ENCODE results near the gene FOXF2.
A peak's percentile ranks its signal among the peaks of the same experiment; 100 is the strongest.

The FOXF2 gene

DNA sequence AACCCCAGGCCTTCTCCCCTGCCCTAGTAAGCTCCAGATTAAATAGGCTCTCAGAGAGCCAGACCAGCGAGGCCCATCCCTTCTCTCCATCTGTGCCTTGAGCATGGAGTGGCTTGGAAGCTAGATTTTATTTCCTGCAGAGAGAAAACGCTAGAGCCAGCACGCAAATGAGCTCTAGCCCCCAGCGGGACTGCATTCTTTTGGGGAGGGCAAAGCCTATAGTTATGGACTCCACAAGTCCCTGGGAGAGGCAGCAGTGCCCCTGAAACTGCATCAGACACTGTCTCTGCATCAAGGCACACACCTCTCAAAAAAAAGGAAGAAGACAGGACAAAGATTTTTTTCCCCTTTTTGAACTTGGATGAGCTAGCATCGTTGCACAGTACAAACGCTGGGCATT lies 15.8 kb downstream of the FOXF2 start:
- no peak for DNase-seq

DNA sequence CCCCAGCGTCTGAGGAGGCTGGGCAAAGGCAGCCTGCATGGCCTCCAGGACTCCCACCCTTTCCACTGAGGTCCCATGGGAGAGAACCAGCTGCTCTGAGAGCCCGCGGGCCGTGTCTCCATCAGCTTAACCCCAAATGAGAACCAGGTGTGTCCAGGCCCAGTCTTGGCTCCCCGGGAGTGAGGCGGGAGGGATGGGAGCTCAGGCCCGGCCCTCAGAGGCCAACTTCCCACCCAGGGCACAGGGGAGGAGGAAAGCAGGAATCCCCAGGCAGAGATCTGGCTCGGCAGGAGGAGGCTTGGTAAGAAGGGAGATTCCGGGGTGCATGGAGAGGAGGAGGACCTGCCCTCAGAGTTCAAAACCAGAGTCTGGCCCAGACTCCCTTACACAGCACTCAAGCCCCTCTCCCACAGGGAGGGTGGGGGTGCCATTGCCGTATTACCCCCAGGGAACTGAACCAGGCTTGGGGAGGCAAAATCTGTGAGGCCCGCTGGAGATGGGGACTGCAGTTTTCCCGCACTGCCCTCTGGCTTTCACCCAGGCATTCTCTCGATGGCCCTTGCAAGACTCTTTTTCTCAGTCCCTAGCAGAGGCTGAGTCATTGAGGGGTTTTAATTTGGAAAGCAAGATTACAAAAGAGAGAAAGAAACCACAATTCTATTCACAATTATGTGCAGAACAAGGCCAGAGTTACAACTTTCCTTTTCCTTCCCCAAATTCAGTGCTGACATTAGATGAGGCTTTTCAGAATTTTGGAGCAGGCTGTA lies 17.1 kb downstream of the FOXF2 start:
- no peak for DNase-seq

GRCh38 chr6:1407499-1407990 lies 18.2 kb downstream of the FOXF2 start:
- no peak for DNase-seq

DNA sequence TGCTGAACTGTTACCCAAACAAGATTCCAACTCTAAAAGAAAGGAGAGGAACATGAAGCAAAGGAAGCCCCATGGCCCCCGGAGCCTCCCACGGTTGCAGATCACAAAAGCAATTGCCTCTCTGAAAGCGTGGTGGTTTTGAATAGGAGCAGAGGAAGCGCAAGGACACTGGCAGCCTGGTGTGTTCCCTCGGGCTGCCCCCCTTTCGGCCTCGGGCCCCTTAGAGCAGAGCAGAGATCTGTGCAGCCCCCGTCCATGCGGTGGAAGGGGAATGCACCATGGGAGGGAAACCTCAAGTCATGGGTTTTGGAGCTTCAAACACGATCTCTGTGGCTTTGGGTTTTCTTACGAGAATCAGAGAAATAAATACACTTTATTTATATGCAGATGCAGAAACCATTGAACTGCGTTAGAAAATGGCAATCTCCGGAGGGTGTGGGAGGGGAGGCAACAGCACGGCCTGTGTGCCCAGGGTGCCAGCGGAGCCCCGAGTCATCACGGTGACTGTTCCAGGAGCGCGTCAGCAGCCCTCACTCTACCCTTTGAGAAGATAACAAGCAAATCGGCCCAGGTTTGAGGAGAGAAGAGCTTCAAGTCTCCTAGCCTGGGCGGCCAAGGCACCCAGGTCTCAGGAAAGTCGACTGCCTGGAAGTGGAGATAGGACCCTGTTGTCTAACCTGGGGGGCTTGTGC lies 20.5 kb downstream of the FOXF2 start:
- DNase-seq, result no peak

DNA sequence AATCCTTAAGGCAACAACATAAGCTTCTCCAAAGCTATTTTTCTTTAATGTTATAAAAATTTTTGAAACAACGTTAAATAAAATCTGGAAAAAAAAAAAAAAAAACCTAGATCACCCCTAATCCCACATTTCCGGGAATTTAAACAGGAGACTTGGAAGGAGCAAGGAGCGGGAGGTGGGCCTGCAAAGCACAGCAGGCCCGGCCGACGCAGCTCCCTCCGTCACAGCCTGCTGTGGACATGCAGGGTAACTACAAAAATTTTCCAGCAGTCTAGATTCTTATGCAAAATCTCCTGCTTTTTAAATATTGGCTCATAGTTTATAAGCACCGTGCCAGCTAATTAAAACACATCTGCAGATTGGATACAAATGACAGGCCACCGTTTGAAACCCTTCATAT lies 23.5 kb downstream of the FOXF2 start:
- no peak for DNase-seq

- DNase-seq, result no peak
Observed at GRCh38 chr6:1415416-1416063, 26.2 kb downstream of the FOXF2 start.

- DNase-seq, result no peak
Observed at GRCh38 chr6:1416191-1416760, 26.9 kb downstream of the FOXF2 start.

DNA sequence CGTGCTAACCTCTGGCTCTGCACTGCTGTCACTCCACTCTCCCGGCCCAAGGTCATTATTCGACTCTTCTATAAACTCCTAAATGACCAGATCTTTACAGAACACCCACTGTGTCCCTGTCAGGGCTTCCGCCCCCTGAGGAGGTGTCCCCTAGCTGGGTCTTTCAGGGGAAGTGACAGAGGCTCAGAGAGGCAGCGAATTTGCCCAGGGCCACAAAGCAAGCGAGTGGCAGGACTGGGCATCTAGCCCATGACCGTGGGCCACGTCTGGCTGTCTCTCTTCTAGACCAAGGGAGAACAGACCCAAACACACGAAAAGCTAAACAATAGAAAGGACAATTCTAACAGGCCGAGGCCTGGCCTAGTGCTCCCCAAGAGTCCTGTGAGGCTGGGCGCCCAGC lies 27.4 kb downstream of the FOXF2 start:
- DNase-seq, result no peak

GRCh38 chr6:1417718-1418117 lies 28.3 kb downstream of the FOXF2 start:
- no peak for DNase-seq

- DNase-seq, result no peak
Observed at GRCh38 chr6:1418471-1419191, 29.3 kb downstream of the FOXF2 start.

GRCh38 chr6:1420382-1420781 lies 31.0 kb downstream of the FOXF2 start:
- no peak for DNase-seq

DNA sequence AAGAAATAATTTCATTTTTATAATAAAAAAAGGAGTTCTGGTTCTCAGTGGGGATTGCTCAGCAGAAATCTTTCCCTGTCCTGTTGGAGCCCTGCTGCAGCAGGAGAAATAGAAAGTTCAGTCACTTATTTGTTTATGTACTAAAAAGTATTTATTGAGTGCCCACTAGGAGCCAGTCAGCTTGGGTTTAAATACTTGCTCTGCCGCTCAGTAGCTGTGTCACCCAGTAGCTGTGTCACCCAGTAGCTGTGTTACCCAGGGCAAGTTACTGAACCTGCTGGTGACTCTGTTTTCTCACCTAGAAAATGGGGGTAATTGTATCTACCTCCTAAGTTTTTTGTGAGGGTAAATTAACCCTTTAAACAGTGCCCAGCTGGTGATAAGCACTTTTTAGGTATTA lies 32.9 kb downstream of the FOXF2 start:
- DNase-seq, result no peak

- no peak for DNase-seq
Observed at GRCh38 chr6:1423578-1423977, 34.2 kb downstream of the FOXF2 start.

DNA sequence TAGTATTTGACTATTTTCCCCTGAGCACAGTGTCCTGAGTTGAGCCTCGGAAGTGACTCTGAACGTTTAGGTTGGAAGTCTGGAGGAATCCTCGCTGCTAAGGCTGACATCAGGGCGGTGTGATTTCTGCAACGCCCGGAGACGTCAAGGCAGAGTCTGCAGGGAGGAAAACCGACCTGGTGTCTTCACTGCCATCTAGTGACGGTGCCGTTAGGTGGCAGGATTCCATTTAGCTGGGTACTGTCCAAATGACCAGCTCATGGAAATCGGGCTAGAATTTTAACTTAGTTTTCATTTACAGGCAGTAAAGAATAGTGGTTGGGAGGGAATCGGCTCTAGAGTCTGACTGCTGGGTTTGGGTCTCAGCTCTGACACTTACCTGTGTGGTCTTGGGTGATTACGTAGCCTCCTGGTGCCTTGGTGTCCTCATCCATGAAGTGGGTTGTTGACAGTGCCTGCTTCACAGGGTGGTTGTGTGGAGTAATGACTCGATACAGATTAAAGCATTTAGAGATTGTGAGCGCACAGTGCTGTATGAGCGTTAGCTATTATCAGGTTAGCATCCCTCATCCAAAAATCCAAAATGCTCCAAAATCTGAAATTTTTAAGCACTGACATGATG lies 35.0 kb downstream of the FOXF2 start:
- peak in 13 of 56 donors; percentile 1 to 40 (median 12) for DNase-seq

DNA sequence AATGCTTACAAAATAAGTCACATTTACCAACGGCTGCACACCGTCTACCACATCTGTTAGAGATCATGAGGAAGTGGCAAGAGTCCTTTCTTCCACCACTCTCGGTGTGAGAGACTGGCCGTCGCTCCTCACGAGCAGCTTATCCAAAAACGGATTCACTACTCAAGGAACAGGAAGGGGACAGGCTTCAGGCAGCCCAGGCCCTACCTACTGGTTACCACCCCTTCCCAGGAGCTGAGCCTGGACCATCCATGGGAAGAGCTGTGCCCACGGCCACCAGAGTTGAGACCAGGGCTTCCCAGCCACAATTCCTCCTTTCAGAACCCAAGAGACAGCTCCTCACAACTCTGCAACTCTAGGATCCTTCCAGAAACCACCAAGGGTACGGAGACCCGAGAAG lies 37.0 kb downstream of the FOXF2 start:
- DNase-seq, result no peak

DNA sequence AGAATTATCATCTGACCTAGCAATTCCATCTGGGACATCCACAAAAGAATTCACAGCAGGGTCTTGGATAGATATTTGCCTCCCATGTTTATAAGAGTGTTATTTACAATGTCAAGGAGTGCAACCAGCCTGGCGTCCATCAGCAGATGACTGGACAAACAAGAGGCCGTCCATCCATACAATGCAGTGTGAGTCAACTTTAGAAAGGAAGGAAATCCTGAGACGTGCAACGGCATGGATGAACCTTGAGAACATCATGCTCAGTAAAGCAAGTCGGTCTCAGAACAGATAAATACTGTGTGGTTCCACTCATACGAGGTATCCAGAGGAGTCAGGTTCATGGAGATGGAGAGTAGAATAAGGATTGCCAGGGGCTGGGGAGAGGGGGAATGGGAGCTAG lies 46.4 kb downstream of the FOXF2 start:
- no peak for DNase-seq

GRCh38 chr6:1436334-1437306 lies 47.2 kb downstream of the FOXF2 start:
- peak in 17 of 56 donors; percentile 2 to 55 (median 15) for DNase-seq

GRCh38 chr6:1437553-1438406 lies 48.4 kb downstream of the FOXF2 start:
- DNase-seq, result peak in 1 of 56 donors; percentile 15

- DNase-seq, result no peak
Observed at GRCh38 chr6:1438471-1438881, 49.1 kb downstream of the FOXF2 start.

Data from nucleus accumbens (tissue), 56 donors.